DND-41 (cell line): ENCODE results near the gene CFAP141.

Experiments
- EZH2 ChIP-seq: IDR thresholded peaks from 3 replicates; pipeline ENCODE4 v1.6.1; 2012; ENCODE audit warnings: borderline replicate concordance, low read depth, mild to moderate bottlenecking, moderate library complexity, low read length, inconsistent platforms; ENCODE audit not compliant: severe bottlenecking
- TF ChIP-seq, protein P1 (sequence below): IDR thresholded peaks from 2 replicates; pipeline ENCODE4 v1.5.1; 2012; ENCODE audit warnings: borderline replicate concordance, low read length, moderate library complexity, mild to moderate bottlenecking; ENCODE audit not compliant: poor library complexity, severe bottlenecking; ENCODE audit errors: extremely low read depth

DNA sequence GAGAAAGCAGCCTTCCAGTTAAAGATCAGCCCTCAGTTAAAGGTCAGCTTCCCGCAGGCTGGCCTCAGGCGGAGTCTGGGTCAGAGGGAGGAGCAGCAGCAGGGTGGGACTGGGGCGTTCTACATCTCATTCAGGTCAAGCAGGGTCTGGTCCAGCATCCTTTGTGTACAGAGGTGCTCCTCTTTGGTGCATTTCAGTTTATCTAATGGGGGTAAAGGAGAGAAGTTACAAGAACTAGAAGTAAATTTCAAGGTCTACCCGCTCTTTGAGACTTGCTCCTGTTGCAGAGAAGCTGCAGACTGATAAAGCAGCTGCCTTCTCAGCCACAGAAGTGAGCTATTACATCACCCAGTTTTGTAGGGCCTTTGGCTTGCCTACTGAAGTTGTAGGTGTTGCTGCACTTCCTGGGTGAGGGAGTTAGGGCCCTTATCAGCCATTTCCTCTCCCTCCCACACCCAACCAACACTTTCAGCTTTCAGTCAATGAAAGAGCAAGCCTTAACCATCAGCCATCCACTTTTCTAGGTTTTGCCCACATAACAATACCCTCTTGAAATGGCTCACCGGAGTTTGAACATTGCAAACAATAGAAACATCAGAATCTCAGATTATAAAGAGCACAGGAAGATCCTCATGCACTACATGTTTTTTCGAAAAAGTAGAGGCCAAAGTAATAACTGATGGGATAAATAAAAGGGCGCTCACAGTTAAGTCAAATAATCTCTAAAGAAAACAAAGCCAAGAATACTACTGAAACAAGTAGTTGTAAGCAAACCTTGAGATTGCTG is 48.4 kb downstream of the CFAP141 start:
- TF ChIP-seq, protein P1, sequence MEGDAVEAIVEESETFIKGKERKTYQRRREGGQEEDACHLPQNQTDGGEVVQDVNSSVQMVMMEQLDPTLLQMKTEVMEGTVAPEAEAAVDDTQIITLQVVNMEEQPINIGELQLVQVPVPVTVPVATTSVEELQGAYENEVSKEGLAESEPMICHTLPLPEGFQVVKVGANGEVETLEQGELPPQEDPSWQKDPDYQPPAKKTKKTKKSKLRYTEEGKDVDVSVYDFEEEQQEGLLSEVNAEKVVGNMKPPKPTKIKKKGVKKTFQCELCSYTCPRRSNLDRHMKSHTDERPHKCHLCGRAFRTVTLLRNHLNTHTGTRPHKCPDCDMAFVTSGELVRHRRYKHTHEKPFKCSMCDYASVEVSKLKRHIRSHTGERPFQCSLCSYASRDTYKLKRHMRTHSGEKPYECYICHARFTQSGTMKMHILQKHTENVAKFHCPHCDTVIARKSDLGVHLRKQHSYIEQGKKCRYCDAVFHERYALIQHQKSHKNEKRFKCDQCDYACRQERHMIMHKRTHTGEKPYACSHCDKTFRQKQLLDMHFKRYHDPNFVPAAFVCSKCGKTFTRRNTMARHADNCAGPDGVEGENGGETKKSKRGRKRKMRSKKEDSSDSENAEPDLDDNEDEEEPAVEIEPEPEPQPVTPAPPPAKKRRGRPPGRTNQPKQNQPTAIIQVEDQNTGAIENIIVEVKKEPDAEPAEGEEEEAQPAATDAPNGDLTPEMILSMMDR: no peak
- TF ChIP-seq EZH2: no peak
